VCaP (cell line): ENCODE results near the gene ORAI1.
A peak's percentile ranks its signal among the peaks of the same experiment; 100 is the strongest.
"Not testable (repeated sequence)": the region's sequence is repeated elsewhere in the genome, so short reads cannot be mapped to it uniquely, and the experiment has no call there.

ENCODE experiments used
- H3K27ac ChIP-seq: fragments of 450-650 bp; 2 replicates; pipeline ENCODE4 v1.5.1; 2017
- CTCF ChIP-seq: fragments of 450-650 bp; conservative IDR thresholded peaks from 2 replicates; pipeline ENCODE4 v1.5.1; 2017; ENCODE audit warnings: mild to moderate bottlenecking, moderate library complexity

ORAI1 gene

GRCh38 chr12:121657305-121658008 lies 31.1 kb downstream of the ORAI1 start:
- no peak overlapping the region for H3K27ac ChIP-seq
- TF ChIP-seq CTCF: no peak

- not testable (repeated sequence) for H3K27ac ChIP-seq
Observed at GRCh38 chr12:121661353-121662105, 35.2 kb downstream of the ORAI1 start.

GRCh38 chr12:121663610-121663929 lies 37.2 kb downstream of the ORAI1 start:
- H3K27ac ChIP-seq: no peak overlapping the region
- no peak for TF ChIP-seq CTCF

- not testable (repeated sequence) for H3K27ac ChIP-seq
Observed at GRCh38 chr12:121666829-121667228, 40.5 kb downstream of the ORAI1 start.

- H3K27ac ChIP-seq: no peak overlapping the region
- TF ChIP-seq CTCF: peak; percentile 73
Observed at GRCh38 chr12:121668750-121669520, 42.6 kb downstream of the ORAI1 start.

- TF ChIP-seq CTCF: no peak
- H3K27ac ChIP-seq: no peak within 1 kb of the TSS
Observed at GRCh38 chr12:121669521-121669900, 43.2 kb downstream of the ORAI1 start, which contains the start of gene MORN3. Gene MORN3, minus strand, starts transcription at chr12:121669654. Its CDS starts 171 bp downstream, at chr12:121669483.

GRCh38 chr12:121673013-121673511 lies 46.7 kb downstream of the ORAI1 start:
- TF ChIP-seq CTCF: no peak
- peak overlapping the region; percentile 79 for H3K27ac ChIP-seq

GRCh38 chr12:121676190-121676589 lies 49.9 kb downstream of the ORAI1 start:
- TF ChIP-seq CTCF: no peak
- H3K27ac ChIP-seq: no peak overlapping the region
